Measurements from ENCODE around the gene CSF2RB.

DNA sequence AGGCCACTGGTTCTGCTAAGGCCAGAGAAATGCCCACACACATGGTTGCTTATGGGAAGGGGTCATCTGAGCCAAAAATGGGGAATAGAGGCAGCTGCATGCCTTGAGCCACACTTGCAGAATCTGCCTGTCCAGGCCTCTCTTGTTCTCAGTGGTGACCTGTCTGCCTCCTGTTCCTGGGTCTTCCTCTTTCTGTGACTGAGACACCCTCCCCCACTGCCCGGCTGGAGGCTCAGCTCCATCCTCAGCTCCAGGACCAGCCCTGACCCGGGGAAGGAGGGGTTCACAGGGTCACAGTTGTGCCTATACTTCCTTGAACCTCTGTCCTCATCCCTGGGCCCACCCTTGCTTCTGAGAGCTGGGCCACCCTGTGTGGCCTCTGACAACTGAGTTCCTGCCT, 52.3 kb downstream of the CSF2RB start:
- TF ChIP-seq POLR2A (IDR thresholded peaks at IDR 0.05; ENCODE audit: low read length) (no peak), REST (IDR thresholded peaks at IDR 0.05) (no peak), CHD2 (IDR thresholded peaks at IDR 0.05; ENCODE audit: low read length, partially characterized antibody) (no peak), CEBPB (IDR thresholded peaks at IDR 0.05) (no peak), EHMT2 (IDR thresholded peaks at IDR 0.05; ENCODE audit: low read depth) (no peak), RFX5 (IDR thresholded peaks at IDR 0.05) (no peak), BCL3 (IDR thresholded peaks at IDR 0.05) (no peak), RNF2 (IDR thresholded peaks at IDR 0.05; ENCODE audit: borderline replicate concordance, low read depth) (no peak), CHD4 (IDR thresholded peaks at IDR 0.05; ENCODE audit: borderline replicate concordance) (no peak), PHF8 (IDR thresholded peaks at IDR 0.05; ENCODE audit: borderline replicate concordance, low read depth) (no peak), EP300 (IDR thresholded peaks at IDR 0.05) (no peak), MAFK (IDR thresholded peaks at IDR 0.05; ENCODE audit: partially characterized antibody) (no peak)
- TF ChIP-seq, protein P1, sequence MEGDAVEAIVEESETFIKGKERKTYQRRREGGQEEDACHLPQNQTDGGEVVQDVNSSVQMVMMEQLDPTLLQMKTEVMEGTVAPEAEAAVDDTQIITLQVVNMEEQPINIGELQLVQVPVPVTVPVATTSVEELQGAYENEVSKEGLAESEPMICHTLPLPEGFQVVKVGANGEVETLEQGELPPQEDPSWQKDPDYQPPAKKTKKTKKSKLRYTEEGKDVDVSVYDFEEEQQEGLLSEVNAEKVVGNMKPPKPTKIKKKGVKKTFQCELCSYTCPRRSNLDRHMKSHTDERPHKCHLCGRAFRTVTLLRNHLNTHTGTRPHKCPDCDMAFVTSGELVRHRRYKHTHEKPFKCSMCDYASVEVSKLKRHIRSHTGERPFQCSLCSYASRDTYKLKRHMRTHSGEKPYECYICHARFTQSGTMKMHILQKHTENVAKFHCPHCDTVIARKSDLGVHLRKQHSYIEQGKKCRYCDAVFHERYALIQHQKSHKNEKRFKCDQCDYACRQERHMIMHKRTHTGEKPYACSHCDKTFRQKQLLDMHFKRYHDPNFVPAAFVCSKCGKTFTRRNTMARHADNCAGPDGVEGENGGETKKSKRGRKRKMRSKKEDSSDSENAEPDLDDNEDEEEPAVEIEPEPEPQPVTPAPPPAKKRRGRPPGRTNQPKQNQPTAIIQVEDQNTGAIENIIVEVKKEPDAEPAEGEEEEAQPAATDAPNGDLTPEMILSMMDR (IDR thresholded peaks at IDR 0.05): no peak
- TF ChIP-seq, protein P2, sequence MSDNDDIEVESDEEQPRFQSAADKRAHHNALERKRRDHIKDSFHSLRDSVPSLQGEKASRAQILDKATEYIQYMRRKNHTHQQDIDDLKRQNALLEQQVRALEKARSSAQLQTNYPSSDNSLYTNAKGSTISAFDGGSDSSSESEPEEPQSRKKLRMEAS (IDR thresholded peaks at IDR 0.05): no peak
